SK-MEL-5 (cell line): ENCODE data around the gene FAM20A. TPM values are rescaled to one million over a fixed set of nuclear protein-coding genes. Genes with fewer than 3 reads are reported as not detected.
"Not testable (repeated sequence)": the region's sequence is repeated elsewhere in the genome, so short reads cannot be mapped to it uniquely, and the experiment has no call there.

ENCODE experiments used
- DNase-seq: peaks from one replicate; pipeline ENCODE4 v3.0.0-alpha.2; 2016; ENCODE audit warnings: low read depth, low spot score
- in situ Hi-C: cut with HindIII; loops from 2 replicates; pipeline ENCODE4 v1.10.0; 2016; ENCODE audit warnings: low sequenced_read_pairs, high pct_unique_total_duplicates, low pct_unique_long_range_greater_than_20kb
- total RNA-seq: library from RNA; depleted of rRNA; stranded (reverse); fragments of >200 nt; shearing (Covaris generic); gene quantifications from 2 replicates; pipeline ENCODE4 v1.2.3, GENCODE V29; 2014

Gene FAM20A
- total RNA-seq, 1 experiment from 2014 or later: not detected

DNA sequence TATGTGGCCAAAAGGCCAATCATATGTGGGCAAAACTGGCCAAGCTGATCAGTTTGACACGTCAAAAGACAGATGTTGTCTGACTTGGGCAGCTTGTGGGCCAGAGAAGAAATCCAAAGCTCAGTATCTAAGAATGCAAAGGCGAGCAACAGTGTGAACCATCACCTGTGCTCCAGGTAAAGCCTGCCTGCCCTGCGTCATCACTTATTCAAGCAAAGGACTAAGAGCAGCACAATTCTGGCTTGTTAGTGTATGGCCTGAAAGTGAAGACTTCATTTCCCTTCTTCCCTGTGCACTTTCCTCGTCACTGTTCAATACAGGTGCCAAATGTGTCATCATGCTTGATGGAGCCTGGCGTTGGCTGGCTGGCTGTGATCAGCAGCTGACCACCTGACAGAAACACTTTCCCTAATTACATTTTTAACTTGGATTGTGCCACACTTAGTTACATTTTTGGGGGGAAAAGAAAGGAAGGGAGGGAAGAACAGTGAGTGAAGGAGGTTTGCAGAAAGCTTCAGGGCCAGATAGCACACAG, 4.7 kb downstream of the FAM20A start:
- no peak for DNase-seq
- in situ Hi-C loops: no loop called here

DNA sequence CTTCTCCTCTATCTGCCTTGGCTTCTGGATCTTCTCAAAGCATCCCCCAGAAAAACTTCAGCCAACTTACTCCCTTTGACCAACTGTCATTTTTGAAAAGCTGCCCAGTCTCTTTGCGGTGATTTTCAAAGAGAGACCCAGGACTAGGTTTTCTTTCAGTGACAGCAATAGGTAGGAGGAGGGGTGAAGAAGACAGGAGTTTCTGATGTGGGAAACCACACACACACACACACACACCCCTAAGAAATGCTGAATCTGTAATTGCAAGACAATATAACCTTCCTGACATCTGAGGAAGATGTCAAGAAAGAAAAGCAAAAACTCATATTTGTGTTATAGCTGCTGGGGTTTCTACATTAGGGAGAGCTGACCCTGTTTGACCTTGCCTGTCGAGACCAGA, 5.2 kb downstream of the FAM20A start:
- in situ Hi-C loops: no loop called here
- DNase-seq: no peak

DNA sequence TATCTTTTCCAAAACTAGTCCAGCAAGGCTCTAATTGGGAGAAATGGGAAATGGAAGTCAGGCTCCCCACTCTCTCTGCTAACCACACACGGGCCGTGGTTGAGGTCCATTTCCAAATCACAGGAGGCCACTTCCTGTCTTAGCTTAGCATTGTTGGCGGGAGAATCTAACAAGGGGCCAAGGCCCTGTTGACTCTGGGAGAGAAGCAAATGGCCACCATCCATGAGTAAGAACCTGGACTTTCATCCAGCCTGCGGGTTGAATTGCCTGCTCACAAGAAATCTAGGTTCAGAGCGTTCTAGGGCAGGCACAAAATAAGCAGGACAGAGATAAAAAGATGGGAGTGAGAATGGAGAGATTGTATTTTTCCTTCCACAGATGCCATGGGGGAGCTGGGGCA, 5.7 kb downstream of the FAM20A start:
- DNase-seq: no peak

DNA sequence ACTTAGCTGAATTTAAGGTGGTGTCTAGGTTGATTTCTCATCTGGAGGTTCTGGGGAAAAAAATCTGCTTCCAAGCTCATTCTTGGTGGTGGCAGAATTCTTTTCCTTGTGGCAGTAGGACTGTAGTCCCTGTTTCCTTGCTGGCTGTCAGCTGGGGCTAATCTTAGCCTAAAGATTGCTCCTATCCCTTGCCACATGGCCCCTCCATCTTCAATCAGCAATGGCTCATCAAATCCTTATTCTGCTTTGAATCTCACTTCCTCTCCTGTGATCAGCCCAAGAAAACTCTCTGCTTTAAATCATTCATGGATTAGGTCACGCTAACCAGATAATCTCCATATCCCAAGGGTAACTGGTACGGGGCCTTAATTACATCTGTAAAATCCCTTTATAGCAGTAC, 6.6 kb downstream of the FAM20A start:
- in situ Hi-C loops: no loop called here
- DNase-seq: no peak

More for the DNA sequence above, 5.7 kb downstream of the FAM20A start:
- in situ Hi-C loops: no loop called here

DNA sequence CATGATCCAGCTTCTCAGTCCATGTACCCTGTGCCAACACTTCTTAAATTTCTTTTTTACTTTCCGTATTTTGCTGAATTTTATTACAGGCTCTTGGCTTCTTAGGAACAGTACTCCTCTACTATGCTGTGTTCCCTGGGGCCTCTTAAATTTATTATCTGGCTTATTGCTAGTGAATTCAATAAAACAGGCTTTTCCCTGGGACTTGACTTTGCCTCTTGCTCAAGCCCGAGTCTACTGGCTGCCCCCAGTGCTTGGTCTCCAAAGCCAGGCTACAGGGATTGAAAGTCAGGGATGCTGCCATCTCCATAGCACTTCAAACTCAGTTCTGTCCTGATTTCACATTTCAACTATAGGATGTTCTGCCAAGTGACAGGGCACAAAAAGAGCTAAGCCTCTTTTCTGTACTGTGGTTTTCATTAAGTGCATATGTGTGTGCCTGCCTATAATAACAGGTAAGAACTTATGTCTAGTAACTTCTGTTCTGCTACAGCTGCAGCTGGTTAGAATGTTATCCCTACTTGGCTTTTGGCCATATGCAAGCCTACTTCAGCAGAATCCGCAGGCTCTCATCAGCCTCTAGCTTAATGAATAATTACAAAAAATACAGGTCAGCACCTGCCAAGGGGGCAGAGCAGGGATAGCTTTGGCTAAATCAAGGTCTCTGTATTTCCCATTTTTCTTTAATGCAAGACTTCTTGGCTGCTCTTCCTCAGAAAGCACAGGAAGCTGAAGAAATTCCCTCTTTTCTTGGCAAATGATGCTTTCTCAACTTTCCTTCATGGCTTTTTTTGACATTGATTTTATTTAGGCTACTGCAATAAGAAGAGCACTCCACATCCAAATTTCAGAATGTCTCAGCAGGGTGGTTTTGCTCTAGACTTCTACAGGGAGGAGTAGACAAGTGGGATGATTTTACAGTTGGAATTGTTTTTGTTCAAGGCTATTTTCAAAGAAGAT, 8.2 kb downstream of the FAM20A start:
- DNase-seq: no peak
- in situ Hi-C loops: no loop called here

DNA sequence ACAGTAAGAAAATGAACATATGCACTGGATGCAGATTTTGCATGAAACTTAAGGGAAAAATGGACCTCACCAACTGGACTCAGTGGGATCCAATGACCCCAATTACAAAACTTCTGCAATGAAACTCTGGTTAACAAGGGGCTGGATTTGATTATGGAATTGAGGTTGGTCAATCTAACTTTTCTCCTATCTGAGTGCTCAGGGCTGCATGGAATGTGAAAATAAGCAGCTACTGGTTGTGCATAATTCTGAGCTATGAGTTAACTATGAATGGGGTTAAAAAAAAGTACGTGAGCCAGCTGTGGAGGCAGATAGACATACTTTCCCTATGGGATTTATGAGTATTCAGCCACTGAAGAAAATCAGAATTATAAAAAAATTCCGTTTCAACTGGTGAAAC, 9.2 kb downstream of the FAM20A start:
- DNase-seq: no peak
- in situ Hi-C loops: no loop called here

DNA sequence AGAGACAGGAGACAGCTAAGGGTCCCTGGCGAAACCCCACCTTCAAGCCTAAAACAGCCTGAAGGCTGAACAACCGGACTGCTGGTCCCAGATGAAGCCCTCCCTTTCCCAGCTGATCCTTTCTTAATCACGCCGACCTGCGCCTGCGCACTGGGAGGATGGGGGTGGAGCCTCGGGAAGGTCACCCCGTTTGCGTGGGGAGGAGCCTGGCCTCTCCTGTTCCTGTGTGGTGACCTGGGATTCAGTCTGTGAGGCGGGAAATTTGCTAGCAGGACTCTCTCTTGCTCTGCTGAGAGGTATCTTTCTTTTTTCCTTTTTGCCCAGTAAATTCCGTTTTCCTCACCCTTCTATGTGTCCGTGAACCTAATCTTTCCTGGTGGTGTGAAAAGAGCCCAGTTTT, 9.6 kb downstream of the FAM20A start:
- peak; percentile 93 for DNase-seq
- in situ Hi-C loops: no loop called here

- no peak for DNase-seq
- in situ Hi-C loops: no loop called here
Measured at GRCh38 chr17:68589086-68589485, 12.1 kb downstream of the FAM20A start.

DNA sequence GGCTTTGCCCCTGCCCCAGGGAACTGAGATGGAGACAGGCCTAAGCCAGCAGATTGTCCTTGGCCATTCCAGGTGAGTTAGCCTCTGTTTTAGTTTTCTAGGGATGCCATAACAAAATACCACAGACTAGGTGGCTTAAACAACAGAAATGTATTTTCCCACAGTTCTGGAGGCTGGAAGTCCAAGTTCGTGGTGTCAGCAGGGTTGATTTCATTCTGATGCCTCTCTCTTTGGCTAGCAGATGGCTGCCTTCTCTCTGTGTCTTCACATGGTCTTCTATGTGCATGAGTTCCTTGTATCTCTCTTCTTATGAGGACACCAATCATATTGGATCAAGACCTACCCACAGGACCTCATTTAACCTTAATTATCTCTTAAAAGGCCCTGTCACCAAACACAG, 12.8 kb downstream of the FAM20A start:
- DNase-seq: no peak
- in situ Hi-C loops: no loop called here

DNA sequence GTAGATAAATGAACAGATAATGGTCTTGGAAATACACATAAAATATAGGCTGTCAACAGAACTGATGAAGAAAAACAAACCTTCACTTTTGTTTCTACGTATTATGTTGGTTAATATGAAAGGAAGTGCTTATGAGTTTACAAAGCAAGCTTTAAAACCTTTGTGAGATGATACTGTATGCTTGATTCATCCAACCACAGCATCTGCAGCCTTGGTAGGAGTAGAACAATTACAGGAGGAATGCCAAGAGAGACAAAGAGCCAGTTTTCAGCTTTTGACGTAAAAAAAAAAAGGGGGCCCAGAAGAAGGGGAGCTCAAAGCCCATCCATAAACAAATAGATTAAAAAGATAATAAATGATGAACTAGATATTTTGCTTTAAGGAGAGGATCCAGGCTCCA, 13.3 kb downstream of the FAM20A start:
- DNase-seq: no peak
- in situ Hi-C loops: no loop called here

DNA sequence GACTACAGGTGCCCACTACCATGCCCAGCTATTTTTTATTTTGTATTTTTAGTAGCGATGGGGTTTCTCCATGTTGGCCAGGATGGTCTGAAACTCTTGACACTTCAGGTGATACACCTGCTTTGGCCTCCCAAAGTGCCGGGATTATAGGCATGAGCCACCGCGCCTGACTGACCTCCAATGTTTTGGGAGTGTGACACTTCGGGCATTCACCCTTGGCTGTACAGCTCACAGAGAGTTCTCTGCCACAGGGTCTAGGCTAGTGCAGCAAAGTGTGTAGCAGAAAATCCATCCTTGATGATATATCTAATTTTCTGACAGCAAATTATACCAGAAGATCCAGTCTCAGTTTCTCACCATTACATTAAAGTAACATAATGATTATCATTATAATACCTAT, 14.1 kb downstream of the FAM20A start:
- DNase-seq: no peak
- in situ Hi-C loops: no loop called here

- in situ Hi-C loops: no loop called here
Measured at GRCh38 chr17:68585643-68586042, 15.5 kb downstream of the FAM20A start.

GRCh38 chr17:68584581-68585303, 16.4 kb downstream of the FAM20A start:
- in situ Hi-C loops: no loop called here
- DNase-seq: no peak

More at GRCh38 chr17:68585643-68586042, 15.5 kb downstream of the FAM20A start:
- DNase-seq: no peak

DNA sequence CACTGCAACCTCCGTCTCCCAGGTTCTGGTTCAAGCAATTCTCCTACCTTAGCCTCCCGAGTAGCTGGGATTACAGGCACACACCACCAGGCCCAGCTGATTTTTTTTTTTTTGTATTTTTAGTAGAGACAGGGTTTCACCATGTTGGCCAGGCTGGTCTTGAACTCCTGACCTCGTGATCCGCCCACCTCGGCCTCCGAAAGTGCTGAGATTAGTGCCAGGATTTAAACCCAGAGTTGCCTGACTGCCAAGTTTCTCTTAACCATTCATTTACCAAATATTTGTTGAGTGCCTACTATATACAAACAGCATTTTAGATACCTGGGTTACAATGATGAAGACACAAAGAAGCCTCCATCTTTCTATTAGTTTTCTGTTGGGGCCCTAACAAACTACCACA, 18.3 kb downstream of the FAM20A start:
- in situ Hi-C loops, DNase-seq: not testable (repeated sequence)

DNA sequence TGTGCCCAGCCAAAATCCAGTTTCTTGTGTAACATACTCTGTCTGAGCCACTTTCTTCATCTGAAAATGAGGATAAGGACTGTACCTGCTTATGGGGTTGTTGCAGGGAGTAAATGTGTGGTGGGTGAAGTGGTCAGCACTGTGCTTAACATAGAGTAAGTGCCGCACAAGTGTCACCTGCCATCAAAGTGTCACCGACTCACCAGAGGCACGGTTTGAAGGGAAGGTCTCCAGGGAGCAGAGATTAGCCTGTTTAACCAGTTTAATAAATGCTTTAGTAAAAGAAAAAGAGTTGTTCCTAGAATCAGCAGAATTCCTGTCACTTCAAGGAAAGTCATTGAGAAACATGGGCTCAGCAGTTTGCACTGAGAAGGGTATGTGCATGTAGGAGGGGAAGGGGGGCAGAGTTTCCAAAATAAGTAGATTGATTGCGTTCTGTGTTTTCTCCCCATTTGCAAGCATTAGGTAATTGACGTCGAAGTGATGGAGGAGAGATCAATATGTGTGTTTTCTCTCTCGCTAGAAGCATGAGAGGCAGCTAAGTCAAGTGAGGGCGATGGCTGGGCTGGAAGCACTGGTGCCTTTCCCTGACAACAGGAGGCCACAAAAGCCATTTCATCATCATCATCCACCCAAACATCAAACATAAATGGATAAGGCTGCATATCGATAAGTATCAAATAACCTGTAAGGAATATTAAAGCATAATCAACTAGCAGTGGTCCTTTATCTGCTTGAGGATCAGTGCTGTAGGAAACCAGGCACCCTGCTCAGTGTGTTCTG, 19.1 kb downstream of the FAM20A start:
- in situ Hi-C loops: no loop called here
- DNase-seq: no peak

DNA sequence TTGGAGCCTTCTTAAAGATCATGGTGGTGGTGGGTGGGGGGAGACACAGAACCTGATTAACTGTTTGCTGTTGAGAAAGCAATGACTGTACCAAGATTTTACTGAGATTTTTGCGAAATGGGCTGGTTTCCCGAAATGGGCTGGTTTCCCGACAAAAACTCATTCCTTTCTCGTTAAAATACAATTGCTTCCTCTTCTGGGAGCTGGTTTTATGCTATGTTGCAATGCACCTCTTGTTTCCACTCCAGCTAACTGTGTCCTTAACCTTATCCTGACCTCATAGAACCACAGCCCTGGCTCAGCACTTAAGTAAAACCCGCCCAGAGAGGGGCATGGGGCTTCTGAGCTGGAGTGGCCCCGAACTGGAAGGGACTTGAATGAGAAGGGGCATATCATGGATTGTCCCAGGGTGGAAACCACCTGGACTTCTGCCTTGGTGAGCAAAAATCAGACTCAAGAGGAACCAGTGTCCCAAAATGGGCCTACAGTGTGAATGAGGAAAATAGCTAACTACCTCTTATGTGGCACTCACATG, 20.9 kb downstream of the FAM20A start:
- no peak for DNase-seq
- in situ Hi-C loops: no loop called here

GRCh38 chr17:68579194-68579927, 21.8 kb downstream of the FAM20A start:
- in situ Hi-C loops: no loop called here
- no peak for DNase-seq
